Loucy (cell line): Measurements from ENCODE around the gene THY1.

ENCODE experiments used
- H2AFZ ChIP-seq: fragments of 200-600 bp; sonication (generic); 2 replicates; pipeline ENCODE4 v1.6.0; 2016; ENCODE audit warnings: antibody characterized with exemption, mild to moderate bottlenecking, low read length, moderate library complexity
- H3F3A ChIP-seq: fragments of 200-600 bp; 2 replicates; pipeline ENCODE4 v1.6.0; 2016; ENCODE audit warnings: antibody characterized with exemption, low read depth, mild to moderate bottlenecking
- H3K27me3 ChIP-seq: fragments of 200-600 bp; sonication (generic); 2 replicates; pipeline ENCODE4 v1.6.1; 2014; ENCODE audit warnings: low read length, mild to moderate bottlenecking; ENCODE audit not compliant: insufficient read depth, poor library complexity, severe bottlenecking
- H3K36me3 ChIP-seq: fragments of 200-600 bp; sonication (generic); 2 replicates; pipeline ENCODE4 v1.6.1; 2016; ENCODE audit warnings: low read length; ENCODE audit not compliant: insufficient read depth
- H3K4me1 ChIP-seq: fragments of 200-600 bp; sonication (generic); 2 replicates; pipeline ENCODE4 v1.5.1; 2014; ENCODE audit warnings: low read length, mild to moderate bottlenecking; ENCODE audit not compliant: insufficient read depth, poor library complexity, severe bottlenecking
- H3K4me2 ChIP-seq: fragments of 200-600 bp; sonication (generic); 2 replicates; pipeline ENCODE4 v1.6.0; 2014; ENCODE audit warnings: antibody characterized with exemption, low read length, low read depth, mild to moderate bottlenecking; ENCODE audit not compliant: poor library complexity, severe bottlenecking
- H3K4me3 ChIP-seq: fragments of 200-600 bp; sonication (generic); 2 replicates; pipeline ENCODE4 v1.5.1; 2014; ENCODE audit warnings: low read length, mild to moderate bottlenecking, mixed read lengths; ENCODE audit not compliant: poor library complexity, severe bottlenecking
- H3K79me2 ChIP-seq: fragments of 200-600 bp; sonication (generic); 2 replicates; pipeline ENCODE4 v1.6.1; 2014; ENCODE audit warnings: low read length; ENCODE audit not compliant: insufficient read depth
- H3K9ac ChIP-seq: fragments of 200-600 bp; sonication (generic); 2 replicates; pipeline ENCODE4 v1.6.0; 2014; ENCODE audit warnings: mild to moderate bottlenecking, low read depth, low read length, moderate library complexity; ENCODE audit not compliant: poor library complexity, severe bottlenecking
- H3K9me2 ChIP-seq: fragments of 200-600 bp; sonication (generic); replicated peaks from 2 replicates; pipeline ENCODE4 v1.6.1; 2016; ENCODE audit warnings: low read depth, low read length, mixed read lengths
- H3K9me3 ChIP-seq: fragments of 200-600 bp; sonication (generic); 2 replicates; pipeline ENCODE4 v1.6.1; 2014; ENCODE audit warnings: mild to moderate bottlenecking, antibody characterized with exemption, low read length, low read depth; ENCODE audit not compliant: insufficient read depth
- H4K20me1 ChIP-seq: fragments of 200-600 bp; sonication (generic); 2 replicates; pipeline ENCODE4 v1.6.0; 2014; ENCODE audit warnings: antibody characterized with exemption, low read length, mild to moderate bottlenecking; ENCODE audit not compliant: insufficient read depth, poor library complexity, severe bottlenecking
- EZH2phosphoT487 ChIP-seq: fragments of 200-600 bp; IDR thresholded peaks from 2 replicates; pipeline ENCODE4 v1.6.1; 2018; ENCODE audit warnings: antibody characterized with exemption, mild to moderate bottlenecking, moderate library complexity, borderline replicate concordance
- TF ChIP-seq, protein P1 (sequence below): fragments of 200-600 bp; sonication (generic); conservative IDR thresholded peaks from 2 replicates; pipeline ENCODE4 v1.5.1; 2014; ENCODE audit warnings: mild to moderate bottlenecking, antibody characterized with exemption, low read length

THY1 gene

DNA sequence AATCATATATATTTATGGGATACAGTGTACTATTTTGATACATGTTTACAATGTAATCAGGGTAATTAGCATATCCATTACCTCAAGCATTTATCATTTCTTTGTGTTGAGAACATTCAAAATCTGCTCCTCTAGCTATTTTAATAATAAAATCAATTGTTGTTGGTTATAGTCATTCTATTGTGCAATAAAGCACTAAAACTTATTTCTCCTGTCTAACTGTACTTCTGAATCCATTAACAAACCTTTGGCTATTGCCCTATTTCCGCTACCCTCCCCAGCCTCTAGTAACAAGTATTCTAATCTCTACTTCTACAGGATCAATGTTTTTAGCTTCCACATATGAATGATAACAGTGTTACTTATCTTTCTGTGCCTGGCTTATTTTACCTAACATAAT lies 26.1 kb downstream of the THY1 start:
- Histone ChIP-seq H2AFZ (no peak overlapping the region), H3K27me3 (peaks cover 5% of the 10 kb centered on the region), H3F3A (no peaks in the 10 kb centered on the region), H3K4me2 (no peak overlapping the region), H3K9me2 (no peaks in the 10 kb centered on the region), H3K4me1 (no peaks in the 10 kb centered on the region), H3K79me2 (no peaks in the 10 kb centered on the region), H3K9me3 (peaks cover 8% of the 10 kb centered on the region; the same call in 1 of the 2 replicates), H3K36me3 (no peaks in the 10 kb centered on the region), H3K4me3 (no peak overlapping the region), H3K9ac (no peak overlapping the region), H4K20me1 (no peaks in the 10 kb centered on the region)
- no peak for TF ChIP-seq EZH2phosphoT487
- TF ChIP-seq, protein P1, sequence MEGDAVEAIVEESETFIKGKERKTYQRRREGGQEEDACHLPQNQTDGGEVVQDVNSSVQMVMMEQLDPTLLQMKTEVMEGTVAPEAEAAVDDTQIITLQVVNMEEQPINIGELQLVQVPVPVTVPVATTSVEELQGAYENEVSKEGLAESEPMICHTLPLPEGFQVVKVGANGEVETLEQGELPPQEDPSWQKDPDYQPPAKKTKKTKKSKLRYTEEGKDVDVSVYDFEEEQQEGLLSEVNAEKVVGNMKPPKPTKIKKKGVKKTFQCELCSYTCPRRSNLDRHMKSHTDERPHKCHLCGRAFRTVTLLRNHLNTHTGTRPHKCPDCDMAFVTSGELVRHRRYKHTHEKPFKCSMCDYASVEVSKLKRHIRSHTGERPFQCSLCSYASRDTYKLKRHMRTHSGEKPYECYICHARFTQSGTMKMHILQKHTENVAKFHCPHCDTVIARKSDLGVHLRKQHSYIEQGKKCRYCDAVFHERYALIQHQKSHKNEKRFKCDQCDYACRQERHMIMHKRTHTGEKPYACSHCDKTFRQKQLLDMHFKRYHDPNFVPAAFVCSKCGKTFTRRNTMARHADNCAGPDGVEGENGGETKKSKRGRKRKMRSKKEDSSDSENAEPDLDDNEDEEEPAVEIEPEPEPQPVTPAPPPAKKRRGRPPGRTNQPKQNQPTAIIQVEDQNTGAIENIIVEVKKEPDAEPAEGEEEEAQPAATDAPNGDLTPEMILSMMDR = no peak

DNA sequence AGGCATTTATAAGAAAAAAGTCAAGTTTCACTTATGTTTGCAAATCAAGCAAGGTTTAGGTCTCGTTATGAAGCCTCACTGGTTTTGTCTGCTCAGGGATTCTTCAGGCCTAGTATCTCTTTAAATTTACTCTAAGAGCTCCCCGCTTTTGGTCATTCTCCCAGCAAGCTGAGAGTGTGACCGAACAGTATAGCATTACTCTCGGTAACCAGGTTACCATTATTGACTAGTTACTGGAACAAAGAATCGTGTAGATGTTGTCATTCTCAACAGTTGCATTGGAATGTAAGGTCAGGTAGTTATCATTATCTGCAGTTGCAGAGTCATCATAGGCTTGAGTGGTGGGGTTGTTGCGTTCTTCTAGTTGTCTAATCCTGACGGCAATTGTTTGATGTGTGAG lies 31.7 kb downstream of the THY1 start:
- TF ChIP-seq EZH2phosphoT487 = no peak
- TF ChIP-seq, protein P1 = no peak
- no peaks in the 10 kb centered on the region for H3K27me3 ChIP-seq
- H3K9me2 ChIP-seq = no peaks in the 10 kb centered on the region
- no peaks in the 10 kb centered on the region for H3K9me3 ChIP-seq
- no peaks in the 10 kb centered on the region for H3K36me3 ChIP-seq
- H2AFZ ChIP-seq = no peak overlapping the region
- H3K9ac ChIP-seq = no peak overlapping the region
- no peak overlapping the region for H3K4me2 ChIP-seq
- H4K20me1 ChIP-seq = no peaks in the 10 kb centered on the region
- H3F3A ChIP-seq = no peaks in the 10 kb centered on the region
- no peaks in the 10 kb centered on the region for H3K4me1 ChIP-seq
- H3K79me2 ChIP-seq = no peaks in the 10 kb centered on the region
- H3K4me3 ChIP-seq = no peak overlapping the region

DNA sequence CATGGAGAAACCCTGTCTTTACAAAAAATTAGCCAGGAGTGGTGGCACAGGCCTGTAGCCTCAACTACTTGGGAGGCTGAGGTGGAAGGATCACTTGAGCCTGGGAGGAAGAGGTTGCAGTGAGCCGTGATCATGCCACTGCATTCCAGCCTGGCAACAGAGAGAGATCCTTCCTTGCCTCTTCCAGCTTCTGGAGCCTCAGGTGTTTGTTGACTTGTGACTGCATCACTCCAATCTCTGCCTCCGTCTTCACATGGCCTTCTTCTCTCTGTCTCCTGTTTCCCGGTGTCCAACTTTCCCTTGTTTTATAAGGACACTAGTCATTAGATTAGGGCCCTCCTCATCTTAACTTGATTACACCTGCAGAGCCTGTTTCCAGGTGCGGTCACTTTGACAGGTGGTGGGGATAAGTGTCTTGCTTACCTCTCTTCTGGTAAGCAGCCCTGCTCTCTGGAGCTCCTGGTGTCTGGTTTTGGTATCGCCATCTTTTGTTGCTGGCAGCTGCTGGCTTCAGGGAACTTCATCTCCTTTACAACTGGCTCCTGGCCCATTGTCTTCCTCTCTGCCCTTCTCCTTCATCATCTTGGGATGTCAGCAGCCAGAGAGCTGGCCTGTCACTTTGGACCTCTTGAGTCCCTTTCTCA lies 33.2 kb downstream of the THY1 start:
- no peak for TF ChIP-seq EZH2phosphoT487
- TF ChIP-seq, protein P1 = peak; percentile 62
- H2AFZ ChIP-seq = no peak overlapping the region
- no peaks in the 10 kb centered on the region for H3K27me3 ChIP-seq
- no peaks in the 10 kb centered on the region for H3K79me2 ChIP-seq
- no peaks in the 10 kb centered on the region for H3K4me1 ChIP-seq
- H3K4me2 ChIP-seq = no peak overlapping the region
- H3K9me2 ChIP-seq = no peaks in the 10 kb centered on the region
- no peak overlapping the region for H3K9ac ChIP-seq
- no peaks in the 10 kb centered on the region for H3K36me3 ChIP-seq
- no peaks in the 10 kb centered on the region for H4K20me1 ChIP-seq
- H3K4me3 ChIP-seq = no peak overlapping the region
- H3K9me3 ChIP-seq = no peaks in the 10 kb centered on the region
- H3F3A ChIP-seq = no peaks in the 10 kb centered on the region
